Epithelial cell of prostate (primary cell): ENCODE results near the gene UBE2G1.

Experiments used
- DNase-seq: peaks from one replicate; pipeline ENCODE4 v3.0.0-alpha.2; 2011; ENCODE audit warnings: low read depth, low spot score
- H3K27ac ChIP-seq: fragments of 450-650 bp; 2 replicates; pipeline ENCODE4 v1.5.1; 2017; ENCODE audit warnings: mild to moderate bottlenecking

Gene UBE2G1

GRCh38 chr17:4310354-4311060, 56.0 kb downstream of the UBE2G1 start:
- no peak overlapping the region for H3K27ac ChIP-seq
- DNase-seq, result no peak

GRCh38 chr17:4309897-4310296, 56.6 kb downstream of the UBE2G1 start:
- DNase-seq, result no peak
- H3K27ac ChIP-seq, result no peak overlapping the region

DNA sequence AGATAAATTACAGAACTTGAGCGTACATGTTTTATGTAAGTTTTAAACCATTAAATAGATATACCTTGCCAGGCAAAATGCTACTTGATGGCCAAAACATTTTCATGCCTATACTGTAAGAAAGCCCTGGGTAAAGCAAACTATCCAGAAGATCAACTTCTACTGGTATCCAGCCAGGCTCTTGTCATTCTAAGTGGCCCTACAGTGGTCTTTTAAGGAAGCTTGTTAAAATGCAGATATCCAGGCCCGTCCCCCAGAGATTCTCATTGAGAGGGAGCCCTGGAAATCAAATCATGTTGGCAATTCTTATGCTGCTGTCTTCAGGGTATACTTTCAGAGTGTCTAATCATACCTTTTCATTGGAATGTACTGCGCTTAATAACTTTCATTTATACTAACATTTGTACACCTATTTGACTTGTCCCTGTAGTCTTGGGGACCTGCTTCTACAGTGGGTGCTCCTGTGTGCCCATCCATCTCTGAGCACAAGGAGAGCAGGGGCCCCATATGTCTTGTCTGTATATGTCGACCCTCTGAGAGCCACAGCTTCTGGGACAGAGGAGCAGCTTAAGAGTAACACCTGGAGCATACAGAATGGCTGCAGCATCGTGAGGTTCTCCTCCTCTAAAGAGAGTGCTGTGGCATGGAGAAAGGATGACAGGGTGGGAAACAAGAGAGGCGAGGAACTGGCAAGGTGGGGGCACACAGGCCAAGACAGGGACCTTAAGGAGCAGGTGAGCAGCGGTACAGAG, 59.1 kb downstream of the UBE2G1 start:
- DNase-seq, result no peak
- no peak overlapping the region for H3K27ac ChIP-seq

DNA sequence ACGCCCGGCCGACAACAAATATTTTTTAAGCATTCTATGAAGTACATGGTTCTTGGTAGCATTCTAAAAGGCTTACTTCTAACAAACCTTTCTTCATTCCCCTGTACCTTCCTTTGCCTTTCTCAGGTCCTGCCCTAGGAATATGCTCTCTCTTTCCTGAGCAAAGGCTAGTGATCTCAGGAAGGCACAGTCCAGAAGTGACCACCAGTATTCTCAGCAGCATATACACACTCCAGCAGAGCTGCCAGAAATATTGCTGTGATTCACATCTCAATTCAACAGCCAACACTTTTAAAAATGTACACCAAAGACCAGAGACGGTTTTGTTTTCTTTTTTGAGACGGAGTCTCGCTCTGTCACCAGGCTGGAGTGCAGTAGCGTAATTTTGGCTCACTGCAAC, 61.3 kb downstream of the UBE2G1 start:
- no peak overlapping the region for H3K27ac ChIP-seq
- DNase-seq, result no peak

- no peak overlapping the region for H3K27ac ChIP-seq
- DNase-seq, result no peak
Measured at GRCh38 chr17:4304417-4305027, 62.0 kb downstream of the UBE2G1 start.

- no peak overlapping the region for H3K27ac ChIP-seq
- no peak for DNase-seq
Measured at GRCh38 chr17:4301066-4301465, 65.4 kb downstream of the UBE2G1 start.

- no peak overlapping the region for H3K27ac ChIP-seq
- no peak for DNase-seq
Measured at GRCh38 chr17:4297351-4297750, 69.1 kb downstream of the UBE2G1 start.

- no peak overlapping the region for H3K27ac ChIP-seq
- no peak for DNase-seq
Measured at GRCh38 chr17:4295686-4296085, 70.8 kb downstream of the UBE2G1 start.

DNA sequence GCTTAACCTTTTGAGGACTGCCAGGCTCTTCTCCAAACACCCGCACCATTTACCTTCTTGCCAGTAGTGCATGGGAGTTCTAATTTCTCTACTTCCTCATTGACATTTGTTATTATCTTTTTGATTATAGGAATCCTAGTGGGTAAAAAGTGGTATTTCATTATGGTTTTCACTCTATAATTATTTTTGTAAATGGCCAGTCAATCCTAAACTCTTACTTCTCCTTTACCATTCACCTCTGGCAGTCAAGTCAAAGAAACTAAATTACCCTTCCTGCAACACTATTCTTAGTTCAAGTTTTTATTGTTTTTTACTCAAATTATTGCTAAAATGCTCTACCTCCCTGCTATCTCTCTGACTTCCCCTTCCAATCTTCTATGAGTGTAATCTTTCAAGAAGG, 72.9 kb downstream of the UBE2G1 start:
- no peak for DNase-seq
- no peak overlapping the region for H3K27ac ChIP-seq

DNA sequence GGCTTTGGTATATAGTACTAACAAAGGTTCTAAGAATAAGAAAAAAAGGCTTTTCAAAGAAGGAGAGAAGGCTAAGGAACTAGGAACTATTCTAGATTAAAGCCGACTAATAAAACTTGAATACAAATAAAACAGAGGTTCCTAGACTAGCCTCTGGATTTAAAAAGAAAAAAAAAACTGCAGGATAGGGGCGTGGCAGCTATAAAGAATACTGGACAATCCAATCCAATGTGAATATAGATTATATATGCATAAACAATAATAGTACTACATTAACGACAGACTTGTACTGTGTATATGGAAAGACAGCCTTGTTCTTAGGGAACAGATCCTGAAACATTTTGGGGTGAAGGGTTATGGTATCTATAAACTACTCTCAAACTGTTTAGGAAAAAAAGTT, 78.8 kb downstream of the UBE2G1 start:
- no peak for DNase-seq
- H3K27ac ChIP-seq, result no peak overlapping the region

DNA sequence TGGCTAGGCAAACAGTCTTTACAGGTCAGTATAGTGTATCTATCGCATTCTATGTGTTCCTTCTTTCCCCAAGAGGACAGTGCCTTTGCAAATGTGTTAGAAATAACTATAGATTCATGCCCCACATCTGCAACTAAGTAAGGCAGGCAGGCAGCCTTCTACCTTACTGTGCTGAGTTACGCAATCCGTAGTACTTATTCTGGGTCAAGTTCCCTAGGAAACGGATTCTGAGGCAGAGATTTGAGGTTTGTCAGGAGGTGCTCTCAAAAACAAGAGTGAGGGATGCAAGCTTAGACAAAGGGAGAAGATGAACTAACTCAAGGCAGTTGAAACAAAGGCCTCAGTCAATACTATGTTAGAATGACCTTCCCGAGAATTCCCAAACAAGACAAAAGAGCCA, 90.0 kb downstream of the UBE2G1 start:
- H3K27ac ChIP-seq, result no peak overlapping the region
- no peak for DNase-seq

DNA sequence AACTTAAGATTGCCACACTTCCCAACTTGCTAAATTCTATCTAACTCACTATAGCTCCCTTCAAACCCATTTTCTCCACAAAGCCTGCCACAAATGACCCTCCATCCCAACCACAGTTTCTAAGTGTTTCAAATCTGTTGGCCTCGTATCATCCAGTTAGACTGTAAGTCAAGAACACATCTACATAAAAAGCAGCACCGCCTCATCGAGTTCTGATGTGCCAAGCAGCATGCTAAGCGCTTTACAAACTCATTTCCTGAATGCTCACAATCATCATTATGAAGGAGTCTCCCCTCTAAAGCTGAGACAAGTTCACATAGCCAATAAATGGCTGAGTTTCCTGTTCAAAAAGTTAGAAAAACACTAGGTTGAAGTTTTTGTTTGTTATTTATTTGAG, 93.5 kb downstream of the UBE2G1 start:
- DNase-seq, result no peak
- H3K27ac ChIP-seq, result no peak overlapping the region

GRCh38 chr17:4272213-4272971, 94.1 kb downstream of the UBE2G1 start:
- H3K27ac ChIP-seq, result no peak overlapping the region

GRCh38 chr17:4270736-4271135, 95.7 kb downstream of the UBE2G1 start:
- no peak for DNase-seq
- H3K27ac ChIP-seq, result no peak overlapping the region

More at GRCh38 chr17:4272213-4272971, 94.1 kb downstream of the UBE2G1 start:
- DNase-seq, result no peak

GRCh38 chr17:4269915-4270314, 96.6 kb downstream of the UBE2G1 start:
- no peak overlapping the region for H3K27ac ChIP-seq

GRCh38 chr17:4267402-4267801, 99.1 kb downstream of the UBE2G1 start:
- no peak overlapping the region for H3K27ac ChIP-seq
- DNase-seq, result no peak

More at GRCh38 chr17:4269915-4270314, 96.6 kb downstream of the UBE2G1 start:
- DNase-seq, result no peak

GRCh38 chr17:4266550-4266949, 99.9 kb downstream of the UBE2G1 start:
- H3K27ac ChIP-seq, result no peak overlapping the region
- DNase-seq, result no peak

- H3K27ac ChIP-seq, result peak within 1 kb of the TSS; percentile 47
- peak; percentile 53 for DNase-seq
Measured at GRCh38 chr17:4263282-4264215, 102.9 kb downstream of the UBE2G1 start, which contains the start of gene ANKFY1. TSS of gene ANKFY1 (minus strand) at chr17:4263979. CDS start at chr17:4263941, 38 bp downstream.

DNA sequence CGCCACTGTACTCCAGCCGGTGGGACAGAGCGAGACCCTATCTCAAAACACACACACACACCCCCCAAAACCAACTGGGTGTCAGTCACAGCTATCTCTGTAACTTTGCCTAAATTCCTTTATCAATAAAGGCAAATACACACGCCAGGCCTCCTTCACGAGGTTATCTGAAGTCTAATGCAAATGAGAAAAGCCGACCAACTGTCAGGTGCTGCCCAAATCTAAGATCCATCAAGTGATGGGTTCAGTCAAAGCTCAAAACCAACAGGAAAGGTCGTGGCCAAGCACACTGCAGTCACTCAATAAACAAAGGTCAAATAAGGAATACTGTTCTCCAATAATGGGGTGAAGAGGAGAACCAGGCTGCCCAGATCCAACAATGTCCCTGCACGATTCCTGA, 103.8 kb downstream of the UBE2G1 start:
- peak overlapping the region; percentile 47 for H3K27ac ChIP-seq
- DNase-seq, result no peak
